Effector memory CD4-positive, alpha-beta T cell (primary cell): ENCODE measurements around the gene ZNF609.

Source experiments
- DNase-seq, 3 donors: peaks; one replicate each; pipeline ENCODE4 v3.0.0-alpha.2; 2020
- H3K27ac ChIP-seq: 2 replicates; pipeline ENCODE4 v1.7.0; 2013; ENCODE audit warnings: mild to moderate bottlenecking, low read length, moderate library complexity; ENCODE audit not compliant: insufficient read depth, poor library complexity, severe bottlenecking
- H3K27me3 ChIP-seq: replicated peaks from 2 replicates; pipeline ENCODE4 v1.7.0; 2013; ENCODE audit warnings: mild to moderate bottlenecking, low read length; ENCODE audit not compliant: insufficient read depth, control insufficient read depth, poor library complexity, severe bottlenecking
- H3K36me3 ChIP-seq: 2 replicates; pipeline ENCODE4 v1.7.0; 2013; ENCODE audit warnings: mild to moderate bottlenecking, low read length, moderate library complexity; ENCODE audit not compliant: control insufficient read depth, insufficient read depth
- H3K4me1 ChIP-seq: 2 replicates; pipeline ENCODE4 v1.7.0; 2013; ENCODE audit warnings: low read length, mild to moderate bottlenecking; ENCODE audit not compliant: control insufficient read depth, insufficient read depth, poor library complexity, severe bottlenecking
- H3K4me3 ChIP-seq: 2 replicates; pipeline ENCODE4 v1.7.0; 2013; ENCODE audit warnings: low read length, low read depth, mild to moderate bottlenecking; ENCODE audit not compliant: insufficient read depth, poor library complexity, severe bottlenecking
- H3K9me3 ChIP-seq: 2 replicates; pipeline ENCODE4 v1.7.0; 2013; ENCODE audit warnings: mild to moderate bottlenecking, low read length, moderate library complexity; ENCODE audit not compliant: control insufficient read depth

The ZNF609 gene

DNA sequence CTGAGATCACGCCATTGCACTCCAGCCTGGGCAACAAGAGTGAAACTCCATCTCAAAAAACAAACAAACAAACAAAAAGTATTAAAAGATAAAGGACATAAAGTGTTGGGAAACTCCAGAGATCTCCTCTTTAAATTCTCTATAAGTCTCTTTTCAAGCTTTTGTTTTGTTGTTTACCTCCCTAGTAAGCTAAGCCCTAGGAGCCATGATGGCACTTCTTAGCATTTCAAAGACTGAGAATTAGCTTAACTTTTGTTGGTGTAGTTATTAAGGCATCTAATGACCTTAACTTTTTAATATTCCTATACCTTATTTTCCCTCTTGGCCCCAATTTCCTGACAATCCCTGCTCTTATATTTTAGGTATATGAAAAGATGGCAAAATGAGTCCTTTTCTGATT lies 157.3 kb downstream of the ZNF609 start:
- no peak overlapping the region for H3K4me3 ChIP-seq

DNA sequence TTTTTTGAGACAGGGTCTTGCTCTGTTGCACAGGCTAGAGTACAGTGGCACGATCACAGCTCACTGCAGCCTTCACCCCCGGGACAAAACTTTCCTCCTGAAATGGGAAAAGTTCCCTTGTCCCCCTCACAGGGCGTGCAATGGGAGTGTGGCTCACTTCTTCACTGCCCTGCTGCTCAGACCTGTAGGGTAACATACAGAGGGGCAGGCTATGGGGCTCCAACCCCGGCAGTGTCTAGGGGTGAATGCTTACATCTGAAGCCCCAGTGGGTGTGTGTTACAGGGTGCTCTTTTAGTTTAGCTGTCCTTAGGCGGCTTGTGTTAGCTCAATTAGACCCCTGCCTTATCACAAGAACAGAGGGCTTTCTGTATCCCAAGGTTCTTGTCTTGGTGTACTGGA lies 157.8 kb downstream of the ZNF609 start:
- H3K4me3 ChIP-seq: no peak overlapping the region
- no peaks in the 10 kb centered on the region for H3K27me3 ChIP-seq
- no peaks in the 10 kb centered on the region for H3K9me3 ChIP-seq
- H3K36me3 ChIP-seq: no peaks in the 10 kb centered on the region
- no peak overlapping the region for H3K27ac ChIP-seq
- H3K4me1 ChIP-seq: peaks cover 44% of the 10 kb centered on the region
- DNase-seq: no peak

More for the DNA sequence above, 157.3 kb downstream of the ZNF609 start:
- Histone ChIP-seq H3K27ac (no peak overlapping the region), H3K36me3 (no peaks in the 10 kb centered on the region), H3K4me1 (peaks cover 40% of the 10 kb centered on the region), H3K27me3 (no peaks in the 10 kb centered on the region), H3K9me3 (no peaks in the 10 kb centered on the region)
- DNase-seq: no peak

DNA sequence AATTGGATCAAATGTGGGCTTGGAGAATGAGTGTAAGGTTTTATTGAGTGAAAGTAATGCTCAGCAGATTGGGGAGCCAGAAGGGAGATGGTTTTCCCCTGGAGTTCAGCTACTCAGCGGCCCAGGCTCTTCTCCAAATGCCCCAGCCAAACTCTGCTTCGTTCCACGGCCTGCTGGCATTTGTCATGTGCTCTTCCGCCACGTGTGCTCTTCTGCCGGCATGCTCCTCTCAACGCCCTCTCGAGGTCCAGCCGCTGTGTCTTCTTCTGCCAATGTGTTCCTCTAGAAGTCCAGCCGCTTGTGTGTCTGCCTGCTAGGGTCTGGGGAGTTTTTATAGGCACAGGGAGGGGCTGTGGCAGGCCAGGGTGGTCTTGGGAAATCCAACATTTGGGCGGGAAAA lies 158.2 kb downstream of the ZNF609 start:
- no peaks in the 10 kb centered on the region for H3K9me3 ChIP-seq
- H3K4me1 ChIP-seq: peaks cover 48% of the 10 kb centered on the region
- H3K4me3 ChIP-seq: no peak overlapping the region
- no peaks in the 10 kb centered on the region for H3K36me3 ChIP-seq
- H3K27ac ChIP-seq: no peak overlapping the region
- H3K27me3 ChIP-seq: no peaks in the 10 kb centered on the region
- DNase-seq: no peak

DNA sequence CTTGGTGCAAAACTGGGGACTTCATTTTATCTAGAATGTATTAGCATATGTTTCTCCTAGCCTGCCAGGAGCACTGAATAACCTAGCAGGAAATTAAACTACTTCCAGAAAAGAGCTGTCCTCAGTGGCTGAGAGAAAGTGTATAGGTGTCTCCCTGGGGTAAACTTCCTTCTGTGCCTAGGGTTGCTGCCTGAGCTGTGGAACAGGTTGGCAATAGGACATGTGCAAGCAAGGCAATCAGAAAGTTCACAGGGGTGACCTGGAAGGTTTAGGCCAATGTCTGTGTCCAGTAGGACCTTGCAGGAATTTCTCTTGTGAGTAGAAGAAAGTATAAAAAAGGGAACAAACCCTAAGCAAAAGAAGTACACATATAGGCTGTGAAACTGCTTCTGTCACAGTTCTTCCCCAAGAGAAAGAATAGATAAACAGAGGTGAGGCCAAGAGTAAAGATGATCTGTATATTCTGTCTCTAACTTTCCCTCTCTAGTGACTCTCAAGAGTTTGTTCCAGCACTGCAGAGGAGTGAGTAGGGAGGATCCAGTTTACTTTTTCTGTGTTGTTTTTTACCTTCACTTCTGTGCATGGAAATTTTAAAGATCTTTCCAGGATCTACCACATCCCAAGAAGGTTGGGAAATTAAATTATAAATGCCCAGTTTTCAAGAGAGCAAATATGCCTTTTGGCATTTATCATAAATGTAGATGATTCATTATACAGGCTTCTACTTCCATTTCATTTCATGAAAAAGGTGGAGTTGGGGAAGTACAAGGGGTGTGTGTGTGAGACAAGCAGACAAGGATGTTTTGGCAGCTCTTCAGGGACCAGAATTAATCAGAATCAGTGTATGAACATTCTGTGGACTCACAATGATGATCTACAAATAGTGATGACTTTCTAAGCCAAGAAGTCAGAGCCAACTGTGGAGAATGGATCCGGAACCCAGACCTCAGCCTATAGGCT lies 159.8 kb downstream of the ZNF609 start:
- no peak overlapping the region for H3K27ac ChIP-seq

DNA sequence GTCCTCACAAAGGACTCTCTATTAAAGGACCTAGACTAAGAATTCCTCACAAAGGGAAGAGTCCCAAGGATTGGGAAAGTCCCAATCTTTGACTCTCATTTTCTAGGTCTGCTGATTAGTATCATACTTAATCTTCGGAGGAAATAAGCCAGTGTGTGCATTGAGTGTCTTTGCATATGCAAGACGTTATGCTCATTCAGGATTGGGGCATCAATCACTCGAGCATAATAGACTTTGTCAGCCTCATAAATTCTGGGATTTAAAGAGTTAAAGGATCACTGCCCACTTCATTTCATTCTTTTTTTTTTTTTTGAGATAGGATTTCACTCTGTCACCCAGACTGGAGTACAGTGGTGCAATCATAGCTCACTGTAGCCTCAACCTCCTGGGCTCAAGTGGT lies 160.7 kb downstream of the ZNF609 start:
- Histone ChIP-seq H3K27me3 (no peaks in the 10 kb centered on the region), H3K4me3 (no peak overlapping the region), H3K36me3 (no peaks in the 10 kb centered on the region), H3K9me3 (no peaks in the 10 kb centered on the region), H3K4me1 (peaks cover 68% of the 10 kb centered on the region), H3K27ac (no peak overlapping the region)
- DNase-seq: no peak

More for the DNA sequence above, 159.8 kb downstream of the ZNF609 start:
- H3K9me3 ChIP-seq: no peaks in the 10 kb centered on the region
- H3K4me3 ChIP-seq: no peak overlapping the region
- H3K4me1 ChIP-seq: peaks cover 64% of the 10 kb centered on the region
- H3K27me3 ChIP-seq: no peaks in the 10 kb centered on the region
- no peaks in the 10 kb centered on the region for H3K36me3 ChIP-seq
- no peak for DNase-seq

DNA sequence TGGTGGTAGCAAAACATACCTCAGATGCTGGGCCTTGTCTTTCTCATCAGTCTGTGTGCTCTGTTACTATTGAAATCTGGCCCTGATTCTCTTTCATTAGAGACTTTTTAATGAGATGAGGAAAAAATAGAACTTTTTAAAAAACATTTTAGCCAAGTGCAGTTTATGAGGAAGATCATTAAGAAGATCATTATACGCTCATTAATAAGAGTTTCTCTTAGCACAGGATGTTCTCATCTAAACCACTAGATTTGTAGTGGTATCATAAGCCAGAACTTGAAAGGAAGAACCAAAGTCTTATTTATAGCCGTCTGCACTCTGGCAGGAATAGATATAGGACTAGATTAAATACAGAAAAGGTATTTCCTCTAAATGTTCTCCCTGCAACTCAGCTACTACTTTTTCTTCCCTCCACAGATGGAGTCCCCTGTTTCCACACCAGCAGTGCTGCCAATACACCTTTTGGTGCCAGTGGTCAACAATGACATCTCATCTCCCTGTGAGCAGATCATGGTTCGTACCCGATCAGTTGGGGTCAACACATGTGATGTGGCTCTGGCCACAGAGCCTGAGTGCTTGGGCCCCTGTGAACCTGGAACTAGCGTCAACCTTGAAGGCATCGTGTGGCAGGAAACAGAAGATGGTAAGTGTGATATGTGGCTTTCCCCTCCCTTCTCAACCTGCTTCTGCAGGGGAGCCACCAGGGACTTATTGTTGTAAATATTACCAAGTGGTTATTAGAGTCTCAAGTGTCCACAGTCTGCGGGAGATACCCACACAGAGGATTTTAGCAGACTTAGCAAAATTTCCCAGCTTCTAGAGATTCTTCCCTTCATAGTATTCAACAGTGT lies 162.3 kb downstream of the ZNF609 start:
- no peaks in the 10 kb centered on the region for H3K27me3 ChIP-seq
- peaks cover 77% of the 10 kb centered on the region for H3K4me1 ChIP-seq
- H3K36me3 ChIP-seq: no peaks in the 10 kb centered on the region
- no peaks in the 10 kb centered on the region for H3K9me3 ChIP-seq
- peak overlapping the region; percentile 64 for H3K27ac ChIP-seq
- peak; percentile 11 to 47 (median 32) for DNase-seq
- peak overlapping the region; percentile 27 for H3K4me3 ChIP-seq

DNA sequence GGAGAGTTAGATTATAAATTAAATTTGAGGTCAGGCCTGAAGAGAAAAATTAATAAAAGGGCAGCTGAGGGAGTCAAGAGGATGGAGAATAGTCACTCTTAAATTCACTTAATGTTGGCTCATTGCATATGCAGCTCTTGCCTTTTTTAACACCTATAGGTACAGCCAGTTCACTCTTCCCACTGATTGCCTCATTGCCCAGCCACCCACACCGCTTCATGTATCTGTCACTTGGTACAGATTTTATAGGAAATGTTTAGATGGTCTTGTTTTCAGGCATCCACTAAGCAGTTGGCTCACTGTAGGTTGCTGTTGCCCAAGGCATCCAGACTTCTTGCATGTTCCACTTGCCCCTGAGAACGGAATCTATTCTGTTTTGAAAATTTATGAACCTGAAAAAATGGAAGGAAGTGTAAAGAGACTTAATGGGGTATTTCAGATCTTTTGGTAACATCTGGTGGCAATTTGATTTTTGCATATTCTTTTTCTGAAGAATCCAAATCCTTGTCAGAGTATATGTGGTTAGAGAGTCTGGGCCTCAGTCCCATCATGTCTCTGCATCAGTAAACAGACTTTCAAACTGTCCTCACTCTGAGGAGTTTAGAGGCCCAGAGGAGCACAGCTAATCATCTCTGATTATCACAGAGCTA lies 163.1 kb downstream of the ZNF609 start:
- H3K4me1 ChIP-seq: peaks cover 75% of the 10 kb centered on the region
- H3K27ac ChIP-seq: peak overlapping the region; percentile 64
- H3K27me3 ChIP-seq: no peaks in the 10 kb centered on the region
- no peaks in the 10 kb centered on the region for H3K9me3 ChIP-seq
- no peak for DNase-seq
- H3K4me3 ChIP-seq: peak overlapping the region; percentile 15
- H3K36me3 ChIP-seq: no peaks in the 10 kb centered on the region

DNA sequence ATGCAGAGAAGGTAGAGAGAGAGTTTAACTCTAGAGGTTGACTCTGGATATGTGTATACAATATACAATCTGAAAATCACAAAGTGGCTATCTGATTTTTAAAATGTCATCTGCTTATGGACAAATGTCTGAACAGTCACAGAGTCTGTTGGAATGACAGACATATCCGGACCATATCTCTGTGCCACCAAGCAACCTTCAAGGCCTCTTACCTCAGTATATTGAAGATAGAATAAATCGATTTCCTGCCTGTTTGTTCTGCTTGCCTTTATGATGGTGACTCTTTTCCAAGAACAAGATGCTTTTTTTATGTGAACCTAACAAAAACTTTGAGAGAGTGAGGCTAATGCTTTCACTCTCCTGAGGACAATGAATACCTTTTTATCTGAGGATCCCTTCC lies 163.9 kb downstream of the ZNF609 start:
- no peak overlapping the region for H3K4me3 ChIP-seq
- DNase-seq: no peak
- H3K27me3 ChIP-seq: no peaks in the 10 kb centered on the region
- no peak overlapping the region for H3K27ac ChIP-seq
- no peaks in the 10 kb centered on the region for H3K36me3 ChIP-seq
- no peaks in the 10 kb centered on the region for H3K9me3 ChIP-seq
- H3K4me1 ChIP-seq: peaks cover 69% of the 10 kb centered on the region

DNA sequence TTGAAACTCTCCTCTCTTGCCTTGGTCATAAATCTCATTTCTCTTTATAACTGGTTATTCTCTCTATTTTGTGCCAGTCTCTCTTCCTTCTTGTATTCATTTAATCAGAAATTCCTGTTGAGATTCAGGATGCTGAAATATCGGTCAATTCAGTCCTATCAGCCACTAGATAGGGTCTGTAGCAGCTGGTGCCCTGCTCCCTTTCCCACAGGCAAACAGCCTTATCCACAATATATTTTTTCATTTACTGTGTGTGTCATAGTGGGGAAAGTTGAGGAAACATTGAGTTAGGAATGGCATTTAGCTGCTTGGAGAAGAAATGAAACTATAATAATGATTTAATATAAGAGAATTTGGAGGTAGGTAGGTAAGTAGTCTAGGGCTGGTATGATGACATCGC lies 168.7 kb downstream of the ZNF609 start:
- no peaks in the 10 kb centered on the region for H3K36me3 ChIP-seq
- H3K27ac ChIP-seq: no peak overlapping the region
- no peak overlapping the region for H3K4me3 ChIP-seq
- no peaks in the 10 kb centered on the region for H3K27me3 ChIP-seq
- peaks cover 39% of the 10 kb centered on the region for H3K4me1 ChIP-seq
- DNase-seq: no peak
- H3K9me3 ChIP-seq: no peaks in the 10 kb centered on the region
